GM13976 (cell line): ENCODE results near the gene NHEJ1.

Experiments
- DNase-seq: peaks from one replicate; pipeline ENCODE4 v3.0.0; 2012; ENCODE audit warnings: low spot score
- CTCF ChIP-seq: IDR thresholded peaks from 2 replicates; pipeline ENCODE4 v1.5.1; 2012; ENCODE audit warnings: borderline replicate concordance, mild to moderate bottlenecking; ENCODE audit not compliant: insufficient read depth; ENCODE audit errors: extremely low read depth, missing control alignments, control extremely low read depth
- in situ Hi-C: fragments of 300-500 bp; cut with MboI; formaldehyde crosslinking; loops from one replicate; pipeline ENCODE4 v1.12.0; 2022; ENCODE audit warnings: low sequenced_read_pairs, mixed read lengths, inconsistent platforms; ENCODE audit not compliant: unreplicated experiment

NHEJ1 gene

GRCh38 chr2:219081096-219081495, 79.5 kb downstream of the NHEJ1 start:
- peak; percentile 6 for DNase-seq
- in situ Hi-C loops = no loop called here
- TF ChIP-seq CTCF = no peak

GRCh38 chr2:219079417-219079816, 81.2 kb downstream of the NHEJ1 start:
- peak; percentile 3 for DNase-seq
- no peak for TF ChIP-seq CTCF
- in situ Hi-C loops = no loop called here

- no peak for TF ChIP-seq CTCF
- peak; percentile 2 for DNase-seq
- in situ Hi-C loops = no loop called here
Observed at GRCh38 chr2:219078951-219079350, 81.7 kb downstream of the NHEJ1 start.

GRCh38 chr2:219078126-219078525, 82.5 kb downstream of the NHEJ1 start:
- peak; percentile 8 for DNase-seq
- in situ Hi-C loops = no loop called here
- TF ChIP-seq CTCF = no peak

- in situ Hi-C loops = no loop called here
- TF ChIP-seq CTCF = no peak
- DNase-seq = no peak
Observed at GRCh38 chr2:219076253-219076652, 84.4 kb downstream of the NHEJ1 start.

GRCh38 chr2:219073413-219074129, 87.0 kb downstream of the NHEJ1 start:
- in situ Hi-C loops = no loop called here
- TF ChIP-seq CTCF = peak; percentile 60
- DNase-seq = peak; percentile 70

- in situ Hi-C loops = no loop called here
- TF ChIP-seq CTCF = no peak
Observed at GRCh38 chr2:219072741-219073250, 87.8 kb downstream of the NHEJ1 start.

More at GRCh38 chr2:219072741-219073250, 87.8 kb downstream of the NHEJ1 start:
- DNase-seq = peak; percentile 3
